ENCODE data around the gene TNFRSF4.

TNFRSF4 gene

DNA sequence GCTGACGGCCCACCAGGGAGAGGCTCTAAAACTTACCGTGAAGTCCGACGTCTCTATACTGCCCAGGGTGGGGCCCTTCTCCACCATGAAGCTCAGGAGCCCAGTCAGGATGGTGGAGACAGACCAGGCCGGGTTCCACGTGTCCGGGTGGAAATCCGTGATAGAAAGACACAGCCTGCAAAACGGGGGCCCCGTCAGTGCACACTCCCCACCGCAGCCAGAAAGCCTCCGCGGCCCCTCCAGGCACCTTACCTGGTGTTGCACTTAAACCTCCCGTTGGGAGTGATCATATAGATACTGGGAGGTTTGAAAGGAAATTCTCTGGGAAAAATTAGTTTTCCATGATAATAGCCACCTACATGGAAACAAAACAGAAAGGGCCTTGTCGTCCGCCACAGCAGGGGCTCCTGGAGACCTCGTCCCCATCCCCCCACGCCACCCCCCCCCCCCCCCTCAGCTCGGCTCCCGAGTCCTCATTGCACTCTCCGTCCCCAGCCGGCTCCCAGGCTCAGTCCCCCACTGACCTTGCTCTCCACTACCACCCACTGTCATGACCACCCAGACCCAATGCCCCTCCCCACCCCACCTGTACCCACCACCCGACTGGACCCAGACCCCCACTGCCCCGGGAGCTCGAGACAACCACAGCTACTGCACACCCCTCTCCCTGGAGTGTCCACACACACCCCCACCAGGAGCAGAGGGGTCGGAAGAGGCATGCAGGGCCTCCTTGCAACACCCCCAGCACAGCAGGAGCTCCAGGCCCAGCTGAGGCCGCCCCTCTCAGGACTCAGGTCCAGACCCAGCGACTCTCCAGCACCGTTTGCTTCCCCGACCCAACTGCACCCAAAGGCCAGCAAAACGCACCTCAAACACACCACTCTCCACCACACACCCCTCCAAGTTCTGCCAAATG lies 43.3 kb upstream of the TNFRSF4 start:
- TF ChIP-seq, protein P1, sequence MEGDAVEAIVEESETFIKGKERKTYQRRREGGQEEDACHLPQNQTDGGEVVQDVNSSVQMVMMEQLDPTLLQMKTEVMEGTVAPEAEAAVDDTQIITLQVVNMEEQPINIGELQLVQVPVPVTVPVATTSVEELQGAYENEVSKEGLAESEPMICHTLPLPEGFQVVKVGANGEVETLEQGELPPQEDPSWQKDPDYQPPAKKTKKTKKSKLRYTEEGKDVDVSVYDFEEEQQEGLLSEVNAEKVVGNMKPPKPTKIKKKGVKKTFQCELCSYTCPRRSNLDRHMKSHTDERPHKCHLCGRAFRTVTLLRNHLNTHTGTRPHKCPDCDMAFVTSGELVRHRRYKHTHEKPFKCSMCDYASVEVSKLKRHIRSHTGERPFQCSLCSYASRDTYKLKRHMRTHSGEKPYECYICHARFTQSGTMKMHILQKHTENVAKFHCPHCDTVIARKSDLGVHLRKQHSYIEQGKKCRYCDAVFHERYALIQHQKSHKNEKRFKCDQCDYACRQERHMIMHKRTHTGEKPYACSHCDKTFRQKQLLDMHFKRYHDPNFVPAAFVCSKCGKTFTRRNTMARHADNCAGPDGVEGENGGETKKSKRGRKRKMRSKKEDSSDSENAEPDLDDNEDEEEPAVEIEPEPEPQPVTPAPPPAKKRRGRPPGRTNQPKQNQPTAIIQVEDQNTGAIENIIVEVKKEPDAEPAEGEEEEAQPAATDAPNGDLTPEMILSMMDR (IDR thresholded peaks at IDR 0.05), result no peak

- TF ChIP-seq, protein P1 (IDR thresholded peaks at IDR 0.05), result no peak
Measured at GRCh38 chr1:1255611-1256010, 41.7 kb upstream of the TNFRSF4 start.

GRCh38 chr1:1255078-1255477 lies 41.1 kb upstream of the TNFRSF4 start:
- TF ChIP-seq, protein P1 (IDR thresholded peaks at IDR 0.05), result no peak

- TF ChIP-seq, protein P1 (IDR thresholded peaks at IDR 0.05), result no peak
Measured at GRCh38 chr1:1254667-1254998, 40.7 kb upstream of the TNFRSF4 start.

DNA sequence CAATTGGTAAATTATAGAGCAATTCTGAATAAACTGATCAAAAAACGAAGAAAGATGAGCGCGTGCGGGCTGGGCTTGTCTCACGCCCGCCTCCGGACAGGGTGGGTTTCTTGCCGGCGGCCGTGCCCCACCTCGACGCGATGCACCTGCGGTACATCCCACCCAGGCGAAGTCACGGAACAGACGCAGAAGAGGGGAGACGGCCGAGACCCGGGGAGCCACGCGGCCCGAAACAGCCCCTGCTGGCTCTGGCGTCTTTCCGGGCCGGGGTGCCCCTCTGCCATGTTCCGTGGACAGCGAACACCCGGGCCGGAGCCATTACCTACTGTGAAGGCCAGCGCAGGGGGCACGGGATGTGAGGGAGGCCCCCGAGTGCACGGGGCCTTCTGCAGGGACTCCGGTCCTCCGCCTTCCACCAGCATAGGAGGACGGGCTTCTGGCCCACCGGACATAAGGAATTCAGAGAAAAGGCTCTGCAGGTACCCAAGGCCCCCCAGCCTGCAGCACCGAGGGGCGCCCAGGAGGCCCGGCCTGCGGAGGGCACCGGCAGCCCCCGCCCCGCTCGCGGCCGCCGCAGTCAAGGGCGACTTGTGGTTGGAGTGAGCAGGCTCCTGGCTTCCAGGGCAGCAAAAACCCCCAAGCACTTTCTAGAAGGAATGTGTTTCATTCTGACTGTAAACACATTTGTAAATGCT lies 40.2 kb upstream of the TNFRSF4 start:
- TF ChIP-seq, protein P1 (IDR thresholded peaks at IDR 0.05), result no peak

- TF ChIP-seq, protein P1 (IDR thresholded peaks at IDR 0.05), result no peak
Measured at GRCh38 chr1:1253314-1253713, 39.4 kb upstream of the TNFRSF4 start.

DNA sequence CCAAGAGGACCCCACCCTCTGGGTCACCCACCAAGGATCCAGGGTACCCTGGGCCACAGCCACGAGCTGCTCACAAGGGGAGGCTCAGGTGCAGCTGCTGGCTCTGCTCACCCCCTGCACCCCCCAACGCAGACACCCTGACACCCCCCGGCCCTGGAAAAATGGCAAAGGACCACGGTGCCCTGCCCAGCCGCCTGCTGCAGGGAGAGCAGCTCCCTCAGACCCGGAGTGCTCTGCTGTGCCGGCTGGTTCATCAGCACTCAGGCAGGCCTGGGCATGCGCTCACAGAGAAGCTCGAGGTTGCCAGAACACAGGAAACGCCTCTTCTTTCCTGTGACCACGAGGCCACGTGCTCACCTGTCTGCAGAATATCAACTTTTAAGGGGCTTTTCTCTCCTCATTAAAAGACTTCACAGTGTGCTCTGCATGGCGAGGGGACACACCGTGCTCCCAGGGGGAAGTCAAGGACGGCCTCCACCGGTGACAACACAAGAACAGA lies 36.9 kb upstream of the TNFRSF4 start:
- TF ChIP-seq, protein P1 (IDR thresholded peaks at IDR 0.05), result no peak

Measured in LNCAP (cell line).